ENCODE measurements around the gene PLCB1. TPM values are rescaled to one million over a fixed set of nuclear protein-coding genes. Genes with fewer than 3 reads are reported as not detected.
"Not testable (repeated sequence)": the region's sequence is repeated elsewhere in the genome, so short reads cannot be mapped to it uniquely, and the experiment has no call there.

PLCB1 gene
- total RNA-seq, 2 donors from 2014 or later, result 8.5 to 10.9 TPM

GRCh38 chr20:8578161-8578865 is 446.2 kb downstream of the PLCB1 start:
- ATAC-seq, result no peak
- no peak for DNase-seq
- intact Hi-C loops (cut with DNase I, micrococcal nuclease), result no loop called here

- ATAC-seq (no peak), DNase-seq (no peak)
- intact Hi-C loops (cut with DNase I, micrococcal nuclease), result no loop called here
Observed at GRCh38 chr20:8579035-8579434, 447.0 kb downstream of the PLCB1 start.

GRCh38 chr20:8581446-8582183 is 449.5 kb downstream of the PLCB1 start:
- ATAC-seq (no peak), DNase-seq (no peak)
- intact Hi-C loops (cut with DNase I, micrococcal nuclease), result no loop called here

- intact Hi-C loops (cut with DNase I, micrococcal nuclease), result no loop called here
- DNase-seq, result no peak
- ATAC-seq, result no peak
Observed at GRCh38 chr20:8583012-8583565, 451.0 kb downstream of the PLCB1 start.

GRCh38 chr20:8583566-8584043 is 451.5 kb downstream of the PLCB1 start:
- ATAC-seq, result peak; percentile 68
- intact Hi-C loops (cut with DNase I, micrococcal nuclease), result no loop called here
- DNase-seq, result no peak

GRCh38 chr20:8587251-8587650 is 455.2 kb downstream of the PLCB1 start:
- ATAC-seq, result no peak
- no peak for DNase-seq
- intact Hi-C loops (cut with DNase I, micrococcal nuclease), result no loop called here

GRCh38 chr20:8587810-8588209 is 455.7 kb downstream of the PLCB1 start:
- intact Hi-C loops (cut with DNase I, micrococcal nuclease), result no loop called here
- DNase-seq (no peak), ATAC-seq (no peak)

GRCh38 chr20:8589956-8590355 is 457.9 kb downstream of the PLCB1 start:
- intact Hi-C loops (cut with DNase I, micrococcal nuclease), result no loop called here
- ATAC-seq (no peak), DNase-seq (no peak)

- intact Hi-C loops (cut with DNase I, micrococcal nuclease); DNase-seq; ATAC-seq: not testable (repeated sequence)
Observed at GRCh38 chr20:8600910-8601541, 469.0 kb downstream of the PLCB1 start.

- intact Hi-C loops (cut with DNase I, micrococcal nuclease), result no loop called here
- no peak for DNase-seq
- no peak for ATAC-seq
Observed at GRCh38 chr20:8601542-8601912, 469.5 kb downstream of the PLCB1 start.

- ATAC-seq (peak; percentile 21), DNase-seq (no peak)
- intact Hi-C loops (cut with DNase I, micrococcal nuclease), result no loop called here
Observed at GRCh38 chr20:8602389-8603116, 470.5 kb downstream of the PLCB1 start.

- DNase-seq (no peak), ATAC-seq (no peak)
- intact Hi-C loops (cut with DNase I, micrococcal nuclease), result no loop called here
Observed at GRCh38 chr20:8608470-8608869, 476.4 kb downstream of the PLCB1 start.

GRCh38 chr20:8616792-8617191 is 484.7 kb downstream of the PLCB1 start:
- intact Hi-C loops (cut with DNase I, micrococcal nuclease), result no loop called here
- DNase-seq, result no peak
- ATAC-seq, result no peak

GRCh38 chr20:8621001-8621400 is 488.9 kb downstream of the PLCB1 start:
- DNase-seq (no peak), ATAC-seq (no peak)
- intact Hi-C loops (cut with DNase I, micrococcal nuclease), result no loop called here

- ATAC-seq (no peak), DNase-seq (no peak)
- intact Hi-C loops (cut with DNase I, micrococcal nuclease), result no loop called here
Observed at GRCh38 chr20:8624046-8624445, 492.0 kb downstream of the PLCB1 start.

GRCh38 chr20:8624616-8625015 is 492.6 kb downstream of the PLCB1 start:
- no peak for ATAC-seq
- DNase-seq, result no peak
- intact Hi-C loops (cut with DNase I, micrococcal nuclease), result no loop called here

GRCh38 chr20:8627340-8628004 is 495.4 kb downstream of the PLCB1 start:
- intact Hi-C loops (cut with DNase I, micrococcal nuclease), result no loop called here
- DNase-seq, result no peak
- no peak for ATAC-seq

GRCh38 chr20:8631271-8631670 is 499.2 kb downstream of the PLCB1 start:
- ATAC-seq (no peak), DNase-seq (no peak)
- intact Hi-C loops (cut with DNase I, micrococcal nuclease), result no loop called here

GRCh38 chr20:8633366-8633765 is 501.3 kb downstream of the PLCB1 start:
- no peak for ATAC-seq
- intact Hi-C loops (cut with DNase I, micrococcal nuclease), result no loop called here
- no peak for DNase-seq
